ENCODE measurements around the gene NELL1. TPM values are rescaled to one million over a fixed set of nuclear protein-coding genes. Genes with fewer than 3 reads are reported as not detected.

Gene NELL1
- total RNA-seq, 1 donor from 2014 or later: not detected

DNA sequence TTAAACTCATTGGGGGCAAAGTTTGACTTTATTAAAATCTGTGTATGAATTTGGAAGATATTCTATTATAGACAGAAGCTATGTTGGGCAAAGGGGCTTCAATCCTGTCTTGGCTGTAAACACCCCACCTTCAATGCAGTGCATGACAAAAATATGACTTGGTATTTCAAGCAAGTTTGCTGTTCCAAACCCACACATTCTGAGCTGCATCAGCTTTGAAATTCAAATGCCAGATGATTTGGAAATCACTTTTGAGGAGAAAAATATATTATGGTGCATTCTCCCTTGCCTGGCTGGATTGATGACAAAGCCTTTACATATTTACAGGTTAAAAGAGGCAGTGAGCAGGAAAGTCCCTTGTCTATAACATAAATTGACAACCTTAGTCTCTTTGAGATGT, 760.0 kb downstream of the NELL1 start:
- no peak for DNase-seq

DNA sequence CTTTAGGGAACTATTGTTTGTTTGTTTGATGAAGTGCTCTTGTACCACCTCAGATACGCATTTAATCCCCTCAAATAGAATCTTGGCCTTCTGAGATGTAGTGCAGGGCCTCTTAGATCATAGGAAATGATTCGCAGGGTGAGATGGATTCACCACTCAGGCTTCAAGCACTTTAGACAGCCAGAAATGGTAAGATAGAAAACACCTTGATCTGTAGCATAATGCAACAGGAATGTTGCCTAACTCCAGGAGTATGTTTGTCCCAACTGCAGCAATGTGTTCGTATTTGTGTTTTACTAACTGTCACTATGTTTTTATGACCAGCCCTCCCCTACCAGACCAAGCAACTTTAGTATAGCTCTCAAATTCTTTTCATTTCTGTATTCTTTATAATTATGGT, 761.2 kb downstream of the NELL1 start:
- DNase-seq: no peak

DNA sequence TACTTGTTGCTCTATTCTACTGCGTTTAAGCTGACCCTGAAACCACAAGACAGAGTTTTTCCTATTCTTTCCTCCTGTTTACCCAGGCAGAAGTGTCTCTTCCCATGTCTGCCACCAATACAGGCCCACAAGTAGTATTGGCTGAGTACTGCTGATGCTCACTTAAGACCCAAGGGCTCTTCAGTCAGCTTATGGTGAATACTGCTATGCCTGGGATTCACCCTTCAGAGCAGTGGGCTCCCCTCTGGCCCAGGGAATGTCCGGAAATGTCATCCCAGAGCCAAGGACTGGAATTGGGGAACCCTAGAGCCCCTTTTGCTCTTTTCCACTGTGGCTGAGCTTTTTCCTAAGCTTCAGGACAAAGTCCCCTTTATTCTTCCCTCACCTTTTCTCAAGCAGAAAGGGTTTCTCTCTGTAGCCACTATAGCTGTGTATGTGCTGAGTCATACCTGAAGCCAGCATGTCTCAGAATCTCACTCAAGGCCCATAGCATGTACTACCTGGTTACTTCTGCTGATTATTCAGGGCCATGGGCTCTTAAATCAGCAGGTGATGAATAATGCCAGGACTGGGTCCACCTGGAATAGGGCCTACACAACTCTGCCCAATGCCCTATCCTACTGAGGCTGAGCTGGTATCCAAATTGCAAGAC, 777.7 kb downstream of the NELL1 start:
- DNase-seq: no peak

DNA sequence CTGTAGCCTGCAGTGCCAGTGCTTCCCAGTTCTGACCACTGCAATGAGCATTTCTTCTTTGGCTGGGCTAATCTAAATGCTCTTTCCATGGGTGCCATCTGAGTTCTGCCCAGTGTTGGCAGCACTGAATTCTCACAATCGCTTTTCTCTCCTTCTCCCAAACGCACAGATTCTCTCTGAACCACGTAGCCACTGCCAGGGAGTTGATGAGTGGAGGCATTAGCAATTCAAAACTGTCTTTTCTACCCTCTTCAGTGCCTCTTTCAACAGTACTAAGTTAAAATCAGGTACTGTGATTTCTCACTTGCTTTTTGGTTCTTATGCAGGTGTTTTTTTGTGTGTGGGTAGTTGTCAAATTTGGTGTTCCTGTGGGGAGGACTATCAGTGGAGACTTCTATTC, 778.5 kb downstream of the NELL1 start:
- DNase-seq: no peak

DNA sequence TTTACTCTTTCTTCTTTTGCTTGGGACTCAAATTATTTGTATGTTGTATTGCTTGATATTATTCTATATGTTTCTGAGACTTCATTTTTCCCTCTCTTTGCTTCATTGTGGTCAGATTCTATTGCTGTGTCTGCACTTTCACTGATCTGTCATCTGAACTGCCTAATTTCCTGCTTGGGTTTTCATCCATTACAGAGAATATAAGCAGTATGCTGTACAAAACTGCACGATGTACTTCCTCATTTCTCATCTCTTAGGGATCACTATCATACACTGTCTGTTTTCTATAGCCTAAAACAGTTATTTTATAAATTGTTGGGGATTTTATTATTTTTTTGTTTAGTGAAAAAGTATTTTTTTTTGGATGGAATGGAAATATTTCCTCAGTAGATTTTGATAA, 786.8 kb downstream of the NELL1 start:
- DNase-seq: no peak

DNA sequence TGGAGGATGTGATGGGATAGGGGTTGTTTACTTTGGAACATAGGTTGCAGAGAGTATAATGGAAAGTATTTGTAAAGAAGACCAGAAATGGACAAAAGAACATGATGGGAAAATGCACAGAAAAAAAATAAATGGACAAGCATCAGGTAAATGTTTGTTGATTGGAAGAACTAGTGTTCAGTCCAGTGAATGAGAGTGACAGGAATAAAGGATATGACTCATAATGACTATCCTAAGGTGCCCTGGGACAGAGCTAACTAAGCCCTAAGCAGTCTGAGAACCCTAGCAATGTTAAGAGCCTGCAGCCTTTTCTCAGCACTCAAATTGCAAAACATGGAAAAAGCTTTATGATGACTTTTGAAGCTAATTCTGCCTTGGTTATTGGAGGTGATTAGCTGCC, 790.7 kb downstream of the NELL1 start:
- DNase-seq: no peak

DNA sequence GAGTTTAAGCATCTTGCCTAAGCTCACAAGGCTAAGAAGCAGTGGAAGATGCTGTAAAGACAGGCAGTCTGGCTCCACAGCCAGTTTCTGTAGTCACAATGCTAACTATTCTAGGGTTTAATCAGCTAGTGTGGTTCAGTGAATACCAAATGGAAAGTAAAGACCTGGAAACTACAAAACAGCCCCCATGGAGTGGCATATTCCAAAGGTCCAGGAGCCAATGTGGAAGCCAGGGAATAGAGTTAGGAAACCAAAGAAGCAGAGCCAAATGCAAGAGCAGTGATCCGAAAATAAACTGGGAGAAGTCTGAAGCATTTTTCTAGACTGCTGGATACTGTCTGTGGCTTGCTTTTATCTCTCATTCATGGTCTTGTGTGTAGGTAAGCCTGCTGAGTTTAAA, 792.3 kb downstream of the NELL1 start:
- DNase-seq: no peak

DNA sequence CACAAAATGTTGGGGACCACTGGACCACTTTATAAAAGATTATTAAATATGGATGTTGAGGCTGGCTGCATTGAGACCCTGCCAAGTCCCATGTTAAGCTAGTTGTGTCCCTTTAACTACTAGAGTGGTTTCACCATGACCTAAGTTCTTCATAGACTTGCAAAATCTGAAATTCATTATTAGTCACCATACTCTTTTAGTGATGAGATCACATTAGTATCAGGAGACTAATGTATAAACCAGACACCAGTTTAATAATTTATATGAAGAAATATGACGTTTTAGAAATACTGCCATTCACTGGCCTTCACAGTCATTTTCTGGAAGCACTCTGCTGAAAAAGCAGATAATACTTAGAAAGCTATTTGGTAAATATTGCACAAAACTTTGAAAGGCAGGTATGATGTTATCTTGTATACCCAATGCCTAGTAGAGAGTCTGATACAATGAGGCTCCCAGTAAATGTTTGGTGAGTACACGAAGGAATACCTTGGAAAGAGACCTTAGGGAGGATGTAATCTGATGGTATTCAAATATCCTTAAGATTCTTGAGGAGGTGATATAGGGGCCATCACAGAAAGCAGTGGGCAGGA, 795.3 kb downstream of the NELL1 start:
- DNase-seq: no peak

DNA sequence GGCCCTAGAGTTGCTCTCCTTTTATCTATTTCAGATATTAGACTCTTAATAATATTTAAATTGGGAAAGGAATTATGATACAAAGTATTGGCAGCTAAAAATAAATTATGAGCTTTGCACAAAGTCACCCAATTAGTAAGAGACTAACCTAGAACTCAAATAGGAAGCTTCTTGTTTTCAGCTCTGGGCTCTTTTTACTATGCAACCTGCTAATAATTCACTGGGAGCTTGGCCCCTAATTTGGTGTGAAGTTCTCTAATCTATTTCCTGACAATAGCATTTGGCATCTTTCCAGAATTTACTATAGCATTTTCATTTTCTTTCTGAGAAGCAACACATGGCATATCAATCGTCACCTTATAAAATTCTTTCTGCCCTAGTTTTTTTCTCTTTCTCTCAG, 795.8 kb downstream of the NELL1 start:
- DNase-seq: no peak

DNA sequence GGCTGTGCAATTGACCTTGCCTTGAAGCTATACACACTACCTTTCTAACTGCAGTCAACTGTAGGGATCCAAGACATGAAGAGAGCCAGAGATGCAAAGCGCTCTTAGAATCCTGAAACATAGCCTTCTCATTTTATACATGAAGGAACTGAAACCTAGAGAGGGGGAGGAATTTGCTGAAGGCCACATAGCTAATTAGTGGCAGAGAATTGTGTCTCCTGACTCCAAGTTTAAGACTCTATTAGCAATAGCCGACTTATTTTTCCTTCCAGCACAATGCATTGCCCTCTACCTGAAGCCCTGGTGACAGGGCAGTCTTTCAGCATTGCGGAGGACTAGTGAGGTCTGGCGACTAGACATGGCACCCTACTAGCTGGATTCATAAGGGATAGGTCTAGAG, 796.5 kb downstream of the NELL1 start:
- DNase-seq: no peak

DNA sequence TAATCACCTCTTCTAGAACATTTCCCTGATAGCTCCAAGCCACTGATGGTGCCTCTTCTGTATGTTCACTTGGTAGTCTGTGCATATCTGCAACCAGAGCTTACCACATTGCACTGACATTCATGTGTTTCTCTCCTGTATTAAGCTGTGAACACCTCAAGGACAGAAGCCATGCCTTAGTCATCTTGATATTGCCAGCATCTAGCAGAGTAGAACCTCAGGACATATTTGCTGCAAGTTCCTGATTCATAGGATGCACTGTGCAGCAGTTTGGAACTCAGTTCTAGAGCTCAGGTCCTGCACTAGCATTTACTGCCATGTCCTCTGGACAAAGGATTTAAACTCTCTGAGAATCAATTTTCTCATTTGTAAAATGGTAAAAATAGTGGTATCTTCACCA, 801.1 kb downstream of the NELL1 start:
- DNase-seq: no peak

DNA sequence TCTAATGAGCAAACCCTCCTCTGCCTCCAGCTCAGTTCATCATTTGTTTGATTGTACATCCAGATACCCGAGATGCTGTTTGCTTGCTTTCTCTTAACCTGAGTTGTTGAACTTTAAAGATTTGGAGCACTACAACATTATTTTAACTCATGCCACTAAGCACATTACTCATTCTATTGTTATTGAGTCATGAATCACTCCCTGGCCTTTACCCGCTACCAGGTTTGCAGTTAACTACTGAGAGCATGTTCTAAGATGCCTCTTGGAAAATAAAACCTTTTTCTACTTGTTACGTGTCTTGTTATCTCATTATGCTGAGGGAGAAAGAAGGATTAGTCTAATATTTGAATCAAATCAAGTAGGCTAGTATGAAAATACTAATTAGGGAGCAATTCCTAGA, 802.9 kb downstream of the NELL1 start:
- DNase-seq: no peak

DNA sequence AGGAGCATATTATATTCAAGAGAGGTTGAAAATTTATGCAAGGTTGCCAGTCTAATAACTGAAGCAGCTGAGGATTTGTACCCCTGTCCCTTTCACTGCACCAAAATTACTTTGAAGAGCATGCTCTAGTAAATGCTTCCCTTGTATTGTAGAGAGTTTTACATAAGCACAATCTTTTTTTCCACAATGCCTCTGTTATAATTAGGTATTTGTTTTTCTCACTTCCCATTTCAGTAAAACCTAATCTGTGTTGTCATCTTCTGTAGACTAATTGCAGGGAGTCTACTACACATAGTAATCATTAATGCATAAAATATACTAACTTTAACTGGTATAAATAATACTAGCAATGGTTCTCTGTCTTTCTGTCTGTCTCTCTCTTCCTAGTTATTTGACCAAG, 805.1 kb downstream of the NELL1 start:
- DNase-seq: no peak

DNA sequence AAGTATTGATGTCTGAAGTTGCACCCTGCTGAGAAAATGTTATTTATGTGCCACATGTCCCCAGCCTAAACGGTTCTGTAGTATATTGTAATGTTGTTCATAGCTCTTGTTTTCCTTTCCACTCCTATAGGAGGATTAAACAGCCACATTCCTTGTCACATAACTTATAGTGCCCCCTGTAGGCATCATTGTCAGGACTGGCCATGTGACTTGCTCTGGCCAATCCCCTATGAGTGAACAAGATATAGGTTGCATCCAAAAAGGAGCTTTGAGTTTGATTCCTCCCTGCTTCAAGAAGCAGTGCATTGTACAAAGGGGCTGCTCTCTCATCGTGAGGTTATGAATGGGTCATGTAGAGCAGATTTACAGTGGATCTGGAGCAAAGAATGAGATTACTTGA, 805.9 kb downstream of the NELL1 start:
- DNase-seq: no peak

DNA sequence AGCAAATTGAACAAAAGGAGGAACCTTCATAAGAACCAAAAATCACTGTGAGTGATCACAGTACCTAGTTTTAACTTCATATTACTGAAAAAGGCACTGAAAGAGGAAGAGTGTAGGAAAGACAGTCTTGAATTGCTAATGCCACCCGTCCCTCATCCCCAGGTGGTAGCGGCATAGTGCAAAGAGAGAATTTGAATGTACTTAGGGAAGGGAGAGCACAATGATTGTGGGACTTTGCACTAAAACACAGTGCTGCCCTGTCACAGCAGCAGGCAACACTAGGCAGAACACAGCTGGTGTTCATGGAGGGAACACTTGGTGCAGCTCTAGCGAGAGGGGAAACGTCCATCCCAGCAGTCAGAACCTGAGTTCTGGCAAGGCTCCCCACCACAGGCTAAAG, 807.2 kb downstream of the NELL1 start:
- DNase-seq: no peak

DNA sequence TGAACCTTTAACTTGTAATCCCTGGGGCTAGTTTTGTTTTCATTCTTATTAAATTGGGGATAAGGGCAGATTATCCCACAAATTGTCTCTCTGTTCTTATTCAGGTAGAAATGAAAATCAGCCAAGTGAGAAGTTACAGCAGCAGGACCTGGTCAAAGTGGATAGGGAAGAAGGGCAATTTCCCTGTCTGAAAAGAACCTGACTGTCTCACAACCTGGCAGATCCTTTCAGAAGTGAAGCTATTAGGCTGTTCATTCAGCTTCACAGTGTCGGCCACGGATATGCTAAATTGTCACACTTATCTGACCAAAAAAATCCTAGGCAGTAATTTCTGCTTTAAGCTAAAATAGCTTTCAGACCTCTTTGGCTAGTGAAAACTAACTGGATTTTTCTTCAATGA, 810.9 kb downstream of the NELL1 start:
- no peak for DNase-seq

DNA sequence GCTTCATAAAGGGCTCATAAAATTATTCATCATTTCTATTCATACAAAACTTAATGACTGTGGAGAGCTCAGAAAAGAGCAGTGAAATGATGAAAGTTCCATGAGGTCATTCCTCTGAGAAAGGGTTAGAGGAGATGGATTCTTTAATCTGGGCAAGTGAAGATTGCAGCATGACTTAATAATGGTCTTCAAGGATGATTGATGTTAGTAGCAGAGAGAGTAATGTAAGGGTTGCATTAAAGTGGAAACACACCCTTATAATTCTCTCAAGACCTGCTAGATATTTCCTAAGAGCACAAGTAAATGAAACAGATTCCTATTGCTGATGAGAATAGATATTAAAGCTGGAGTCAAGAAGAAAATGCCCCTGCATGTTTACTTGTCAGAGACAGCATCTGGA, 811.9 kb downstream of the NELL1 start:
- no peak for DNase-seq

DNA sequence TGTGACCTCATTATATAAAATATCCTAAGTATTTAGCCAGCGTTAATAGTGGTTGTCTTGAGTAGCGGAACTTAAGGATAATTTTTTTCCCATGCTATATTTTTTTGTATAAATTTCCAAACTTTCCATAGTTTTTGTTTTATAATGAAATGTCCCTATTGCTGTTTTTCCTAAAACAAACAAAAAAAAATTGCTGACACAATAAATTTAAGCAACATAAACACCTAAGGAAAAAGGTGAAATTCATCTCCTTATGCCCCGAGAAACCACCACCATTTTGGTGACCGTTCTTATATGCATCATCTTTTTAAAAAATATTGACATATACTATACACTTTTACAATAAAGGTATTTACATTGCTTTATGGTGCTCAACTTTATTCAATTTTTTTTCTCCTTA, 814.7 kb downstream of the NELL1 start:
- no peak for DNase-seq

DNA sequence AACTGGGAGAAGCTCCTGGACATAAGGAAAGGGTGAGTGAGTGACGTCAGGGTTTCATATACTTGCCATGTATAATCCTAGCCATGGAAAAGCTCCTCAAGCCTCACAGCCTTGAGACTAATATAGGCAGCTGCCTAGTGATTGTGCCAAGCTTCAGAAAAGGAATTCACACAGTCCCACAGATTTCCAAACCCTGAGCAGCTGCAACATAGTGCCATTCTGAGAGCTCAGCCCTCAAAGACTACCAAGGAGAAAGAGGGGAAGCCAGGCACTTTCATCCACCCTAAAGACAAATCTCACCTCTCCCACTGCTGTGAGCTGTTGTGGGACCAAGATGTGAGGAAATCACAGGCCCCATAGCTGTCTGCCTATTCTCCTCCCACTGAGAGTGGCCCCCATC, 815.6 kb downstream of the NELL1 start:
- no peak for DNase-seq

DNA sequence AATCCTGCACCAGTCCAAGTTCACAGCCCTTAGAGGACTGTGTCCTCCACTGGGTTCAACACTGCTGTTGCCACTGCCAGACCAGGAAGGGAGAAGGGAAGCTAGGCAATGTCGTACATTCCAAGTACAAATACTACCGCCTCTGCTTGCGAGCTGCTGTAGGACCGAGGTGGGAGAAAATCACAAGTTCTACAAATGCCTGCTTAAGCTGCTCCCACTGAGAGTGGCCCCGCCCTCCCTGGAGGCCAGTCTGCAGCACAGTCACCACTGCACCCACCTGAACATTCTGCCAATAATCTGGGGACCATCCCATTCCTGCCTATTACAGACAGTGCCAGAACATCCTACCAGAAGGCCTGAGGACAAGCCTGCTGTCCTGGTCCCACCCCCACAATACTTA, 816.0 kb downstream of the NELL1 start:
- no peak for DNase-seq

DNA sequence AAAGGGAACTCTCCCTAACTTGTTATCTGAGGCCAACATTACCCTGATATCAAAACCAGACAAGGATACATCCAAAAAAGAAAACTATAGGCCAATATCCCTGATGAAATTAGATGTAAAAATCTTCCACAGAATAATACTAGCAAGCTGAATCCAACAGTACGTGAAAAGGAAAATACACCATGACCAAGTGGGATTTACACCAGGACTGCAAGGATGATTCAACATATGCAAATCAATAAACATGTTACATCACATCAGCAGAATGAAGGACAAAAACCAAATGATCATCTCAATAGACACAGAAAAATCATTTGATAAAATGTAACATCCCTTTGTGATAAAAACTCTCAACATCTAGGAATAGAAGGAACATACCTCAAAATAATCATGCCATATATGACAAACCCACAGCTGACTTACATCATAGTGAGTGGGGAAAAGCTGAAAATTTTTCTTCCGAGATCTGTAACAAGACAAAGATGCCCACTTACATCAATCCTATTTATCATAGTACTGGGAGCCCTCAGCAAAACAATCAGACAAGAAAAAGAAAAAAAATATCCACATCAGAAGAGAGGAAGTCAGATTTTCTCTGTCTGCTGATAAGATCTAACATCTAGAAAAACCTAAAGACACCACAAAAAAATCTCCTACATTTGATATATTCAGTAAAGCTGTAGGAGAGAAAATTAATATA, 820.2 kb downstream of the NELL1 start:
- no peak for DNase-seq

DNA sequence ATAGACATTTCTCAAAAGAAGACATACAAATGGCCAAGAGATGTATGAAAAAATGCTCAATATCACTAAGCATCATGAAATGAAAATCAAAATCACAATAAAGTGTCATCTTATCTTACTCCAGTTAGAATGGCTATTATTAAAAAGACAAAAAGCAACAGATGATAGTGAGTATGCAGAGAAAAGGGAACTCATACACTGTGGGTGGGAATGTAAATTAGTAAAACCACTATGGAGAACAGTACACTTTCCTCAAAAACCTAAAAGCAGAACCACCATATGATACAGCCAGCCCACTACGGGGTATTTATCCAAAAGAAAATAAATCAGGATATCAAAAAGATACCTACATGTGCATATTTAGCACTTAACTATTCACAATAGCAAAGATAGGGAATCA, 823.5 kb downstream of the NELL1 start:
- no peak for DNase-seq

DNA sequence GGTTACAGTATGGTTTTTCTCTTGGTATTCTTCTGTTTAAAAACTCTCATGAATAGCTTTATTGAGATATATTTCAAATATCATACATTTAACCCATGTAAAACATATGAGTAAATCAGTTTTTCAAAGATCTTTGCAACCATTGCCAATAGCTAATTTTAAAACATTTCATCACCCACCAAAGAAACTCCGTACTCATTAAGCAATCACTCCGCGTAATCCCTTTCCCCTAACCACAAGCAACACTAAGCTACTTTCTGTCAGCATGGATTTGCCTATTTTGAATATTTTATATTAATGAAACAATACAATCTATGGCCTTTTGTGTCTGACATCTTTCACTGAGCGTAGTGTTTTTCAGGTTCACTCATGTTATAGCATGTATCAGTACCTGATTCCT, 825.6 kb downstream of the NELL1 start:
- DNase-seq: no peak

DNA sequence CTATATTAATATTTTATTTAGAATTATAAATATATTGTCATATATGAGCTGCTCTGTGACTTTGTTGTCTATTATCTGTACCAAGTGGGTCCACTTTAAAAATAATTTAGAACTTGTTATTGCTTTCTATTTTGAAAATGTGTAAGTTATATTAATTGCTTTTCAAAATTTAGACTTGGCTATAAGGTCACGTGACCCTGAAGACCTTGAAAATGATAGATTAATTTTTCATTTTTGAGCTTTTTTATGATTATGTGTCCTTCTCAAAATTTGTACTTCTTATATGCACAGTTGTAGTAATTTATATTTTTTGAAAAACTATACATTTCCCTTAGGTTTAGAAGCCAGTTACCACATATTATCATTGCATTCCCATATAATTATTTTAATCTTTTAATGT, 826.5 kb downstream of the NELL1 start:
- no peak for DNase-seq

DNA sequence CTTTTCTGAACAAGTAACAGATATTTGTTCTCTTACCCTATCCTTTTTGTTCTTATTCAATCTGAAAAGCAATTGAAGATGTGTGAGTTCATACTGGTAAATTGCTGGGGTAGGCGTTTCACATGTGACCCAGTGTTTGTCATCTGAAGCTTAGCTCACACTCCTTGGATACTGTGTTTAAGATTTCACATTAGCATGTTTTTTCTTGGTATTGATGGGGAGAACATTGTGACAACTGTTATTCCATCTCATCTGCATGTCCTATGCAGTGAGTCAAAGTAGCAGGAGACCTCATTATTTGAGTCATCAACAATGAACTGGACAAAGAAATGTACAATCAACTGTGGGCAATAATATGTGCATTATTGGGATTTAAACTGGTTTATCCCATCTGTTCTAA, 831.9 kb downstream of the NELL1 start:
- no peak for DNase-seq

Data from dermis blood vessel endothelial cell (primary cell).